Stimulated activated CD4-positive, alpha-beta T cell treated with anti-CD3 and anti-CD28 coated beads, Interleukin-2, amount 100 ng/mL, for 48 hours (primary cell): ENCODE measurements around the gene SLC36A4.
"Not testable (repeated sequence)": the region's sequence is repeated elsewhere in the genome, so short reads cannot be mapped to it uniquely, and the experiment has no call there.

Experiments used
- DNase-seq, 2 donors: peaks; one replicate each; pipeline ENCODE4 v3.0.0-alpha.2; 2020

Gene SLC36A4

DNA sequence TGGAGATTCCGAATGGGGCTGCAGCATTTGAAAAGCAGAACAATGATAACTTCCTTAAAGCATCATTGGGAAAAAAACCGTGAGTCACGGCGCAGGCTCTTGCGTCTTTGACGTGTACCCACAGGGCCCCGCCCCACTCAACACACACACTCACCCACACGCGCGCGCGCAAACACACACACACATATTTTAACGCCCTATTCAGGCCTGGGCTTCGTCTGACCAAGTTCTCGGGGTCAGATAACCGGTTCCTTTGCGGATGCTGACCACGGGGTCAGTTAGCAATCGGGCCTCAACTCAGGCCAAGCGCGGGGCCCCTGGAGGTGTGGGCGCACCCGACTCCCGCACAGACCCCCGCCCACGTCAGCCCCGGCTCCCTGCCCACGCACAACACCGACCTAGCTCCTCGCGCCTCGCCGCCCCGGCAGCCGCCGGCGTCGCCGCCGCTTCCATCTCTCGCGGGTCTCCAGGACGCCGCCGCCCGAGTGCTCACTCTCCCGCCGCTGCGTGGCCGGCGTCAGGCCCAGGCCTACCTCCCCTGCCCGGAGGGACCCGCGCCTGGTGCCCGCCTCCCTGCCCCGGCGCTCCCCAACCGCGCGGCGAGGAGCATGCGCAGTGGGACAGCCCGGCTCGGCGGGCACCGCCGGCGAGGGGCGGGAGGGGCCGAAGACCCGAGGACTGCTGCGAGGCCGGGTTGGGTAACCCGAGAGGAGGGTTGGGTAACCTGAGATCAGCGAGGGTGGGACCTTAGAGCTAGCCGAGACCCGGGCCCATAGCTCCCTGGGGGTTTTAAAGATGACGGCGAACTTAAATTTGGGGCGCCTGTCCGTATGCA lies at the start of gene SLC36A4:
SLC36A4 (minus strand) TSS at position 612 of the 835 bp plus-strand sequence; CDS start at position 453, 159 bp downstream.
- peak; percentile 76 to 77 for DNase-seq

DNA sequence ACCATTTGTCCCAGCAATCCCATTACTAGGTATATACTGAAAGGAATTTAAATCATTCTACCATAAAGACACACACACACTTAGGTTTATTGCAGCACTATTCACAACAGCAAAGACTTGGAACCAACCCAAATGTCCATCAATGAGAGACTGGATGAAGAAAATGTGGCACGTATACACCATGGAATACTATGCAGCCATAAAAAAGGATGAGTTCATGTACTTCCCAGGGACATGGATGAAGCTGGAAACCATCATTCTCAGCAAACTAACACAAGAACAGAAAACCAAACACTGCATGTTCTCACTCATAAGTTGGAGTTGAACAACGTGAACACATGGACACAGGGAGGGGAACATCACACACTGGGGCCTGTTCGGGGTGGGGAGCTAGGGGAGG lies 49.0 kb upstream of the SLC36A4 start:
- not testable (repeated sequence) for DNase-seq

DNA sequence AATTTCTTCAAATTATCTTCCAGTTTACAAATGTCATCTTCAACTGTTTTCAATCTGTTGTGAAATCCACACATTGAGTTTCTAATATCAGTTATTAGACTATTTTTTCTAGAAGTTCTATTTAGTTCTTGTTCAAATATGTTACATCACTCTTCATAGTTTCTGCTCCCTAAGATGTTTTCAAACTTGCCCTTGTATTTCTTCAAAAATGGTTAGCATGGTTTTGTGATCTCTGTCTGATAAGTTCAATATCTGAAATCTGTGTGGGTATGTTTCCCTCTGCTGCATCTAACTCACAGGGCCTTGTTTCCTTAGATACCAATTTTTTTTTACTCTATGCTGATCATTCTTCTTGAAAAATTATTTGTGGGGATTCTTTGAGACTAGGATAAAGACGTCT lies 46.2 kb upstream of the SLC36A4 start:
- no peak for DNase-seq

DNA sequence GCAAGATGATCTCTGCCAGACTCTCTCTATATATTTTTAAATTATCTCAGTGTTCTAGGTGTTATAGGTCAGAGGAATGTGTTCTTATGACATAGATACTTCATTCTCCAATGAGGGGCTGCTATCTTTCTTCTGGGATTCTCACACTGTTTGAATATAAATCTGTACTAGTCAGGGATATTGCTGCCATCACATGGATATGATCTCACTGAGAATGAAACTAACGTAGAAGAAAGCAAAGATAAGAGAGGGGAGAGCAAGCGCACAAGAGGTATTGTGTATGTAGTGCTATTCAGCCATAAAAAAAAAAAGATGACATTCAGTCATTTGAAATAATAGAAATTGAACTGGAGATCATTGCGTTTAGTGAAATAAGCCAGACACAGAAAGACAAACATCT lies 42.2 kb upstream of the SLC36A4 start:
- DNase-seq, result no peak

DNA sequence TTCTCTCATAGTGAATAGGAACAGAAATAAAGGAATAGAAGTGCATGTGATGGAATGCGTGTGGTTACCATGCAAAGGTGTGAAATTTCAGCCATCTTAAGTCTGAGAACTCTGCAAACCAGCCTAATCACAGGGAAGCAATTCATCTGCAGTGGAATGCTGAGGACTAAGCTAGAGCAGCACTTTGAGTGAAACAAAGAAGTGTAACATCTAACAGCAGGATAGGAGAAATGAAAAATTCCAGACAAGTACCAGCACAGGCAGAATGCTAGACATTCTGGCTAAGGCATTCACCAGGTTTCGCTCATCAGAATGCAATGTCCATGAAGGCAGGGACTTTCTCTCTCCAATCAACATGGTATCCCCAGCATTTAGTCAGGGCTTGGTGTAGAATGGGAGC lies 41.2 kb upstream of the SLC36A4 start:
- no peak for DNase-seq

DNA sequence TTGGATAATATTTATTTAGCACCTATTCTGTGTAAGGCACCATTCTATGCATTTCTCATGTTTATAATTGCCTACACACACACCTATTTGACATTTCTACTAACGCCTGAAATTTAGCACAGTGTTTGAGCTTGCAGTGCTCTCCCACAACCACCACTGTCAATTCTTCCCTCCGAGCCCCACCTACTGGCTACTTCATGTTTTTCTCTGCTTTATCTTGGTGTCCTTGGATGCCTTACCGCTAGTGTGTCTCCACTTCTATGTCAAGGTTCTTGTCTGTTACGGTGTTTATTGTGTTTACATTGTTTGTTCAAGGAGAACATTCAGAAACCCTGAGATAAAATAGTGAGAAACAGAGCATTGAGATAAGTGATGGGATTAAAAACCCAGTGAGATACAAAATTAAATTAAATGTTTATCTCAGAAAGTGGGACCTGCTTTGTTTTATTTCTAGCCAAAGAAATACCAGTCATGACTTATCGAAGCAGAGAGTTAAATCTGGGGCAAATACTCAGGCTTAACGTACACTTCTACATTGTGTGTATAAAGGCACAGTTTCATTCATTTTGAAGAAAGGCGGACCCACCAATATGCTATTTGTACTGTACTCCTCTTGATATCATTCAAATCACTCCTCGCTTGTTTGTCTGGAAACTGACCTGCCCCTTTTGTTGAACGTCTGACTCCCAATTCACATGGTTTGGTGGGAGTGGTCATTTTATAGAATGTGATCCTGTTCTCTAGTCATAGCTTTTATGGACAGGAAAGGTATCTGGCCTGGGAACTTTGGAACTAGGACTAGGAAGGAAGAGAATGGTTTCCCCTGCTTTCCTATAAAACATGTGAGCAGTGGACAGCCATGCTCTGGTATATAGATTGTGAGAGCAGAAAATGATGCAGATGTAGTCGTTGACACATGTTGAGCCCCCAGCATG lies 39.2 kb upstream of the SLC36A4 start:
- no peak for DNase-seq

DNA sequence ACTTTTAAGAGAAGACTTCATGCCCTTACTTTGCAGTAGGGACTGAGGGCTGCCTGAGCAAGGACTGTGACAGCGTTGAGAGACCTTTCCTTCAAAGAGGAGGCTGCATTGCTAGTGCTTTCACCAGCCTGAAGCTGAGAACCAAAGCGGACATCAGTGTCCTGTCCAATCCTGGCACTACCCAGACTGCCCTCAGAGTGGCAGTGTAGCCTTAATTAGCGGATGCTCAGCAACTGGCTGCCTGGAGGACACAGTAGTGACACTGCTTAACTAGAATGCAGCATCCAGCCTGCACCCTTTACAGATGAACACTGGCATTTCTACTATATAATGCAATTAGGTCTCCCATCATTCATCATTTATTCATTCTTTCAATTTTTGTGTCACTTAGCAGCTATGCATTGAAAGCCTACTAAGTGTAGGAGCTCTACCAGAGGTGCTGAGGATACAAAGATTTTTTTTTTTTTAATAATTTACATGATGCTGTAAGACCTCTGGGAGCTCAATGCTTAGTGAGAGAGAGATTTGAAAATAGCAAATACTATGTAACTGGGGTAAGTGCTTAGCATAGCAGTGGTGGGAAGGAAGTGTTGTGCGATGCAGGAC lies 36.9 kb upstream of the SLC36A4 start:
- peak; percentile 58 to 60 for DNase-seq

DNA sequence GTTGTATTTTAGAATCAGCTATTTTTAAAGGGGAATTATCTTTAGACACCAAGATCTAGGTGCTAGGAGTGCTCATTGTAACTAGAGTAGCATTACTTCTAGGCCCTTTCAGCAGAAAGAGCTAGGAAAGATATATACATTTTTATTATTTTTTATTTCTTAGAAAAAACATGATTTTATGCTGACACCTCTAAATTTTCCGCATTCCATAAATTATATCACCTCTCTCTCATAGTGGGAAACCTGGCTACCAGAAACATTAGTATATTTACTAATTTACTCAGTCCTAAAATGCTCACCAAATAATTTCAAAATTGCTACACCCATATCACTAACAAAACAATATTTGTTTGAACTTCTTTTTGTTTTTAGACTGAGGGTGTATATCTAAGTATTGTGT lies 32.1 kb upstream of the SLC36A4 start:
- no peak for DNase-seq

DNA sequence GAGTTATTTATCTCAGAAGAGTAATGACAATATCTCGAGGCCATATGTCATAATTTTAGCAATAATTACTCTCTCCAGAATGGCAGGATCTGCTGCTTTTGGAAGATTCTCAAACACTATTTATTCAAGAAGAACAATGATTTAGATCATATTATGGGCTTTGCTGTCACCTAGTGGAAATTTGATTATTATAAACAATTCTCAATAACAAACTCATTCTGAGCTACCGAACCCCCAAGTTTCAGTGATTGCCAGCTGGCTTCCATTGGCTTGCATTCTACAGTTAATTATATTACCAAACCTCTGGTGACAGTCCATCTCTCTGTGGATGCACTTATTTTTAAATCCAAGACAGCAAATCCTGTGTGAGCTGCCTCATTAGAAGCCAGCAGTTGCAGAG lies 27.9 kb upstream of the SLC36A4 start:
- no peak for DNase-seq

DNA sequence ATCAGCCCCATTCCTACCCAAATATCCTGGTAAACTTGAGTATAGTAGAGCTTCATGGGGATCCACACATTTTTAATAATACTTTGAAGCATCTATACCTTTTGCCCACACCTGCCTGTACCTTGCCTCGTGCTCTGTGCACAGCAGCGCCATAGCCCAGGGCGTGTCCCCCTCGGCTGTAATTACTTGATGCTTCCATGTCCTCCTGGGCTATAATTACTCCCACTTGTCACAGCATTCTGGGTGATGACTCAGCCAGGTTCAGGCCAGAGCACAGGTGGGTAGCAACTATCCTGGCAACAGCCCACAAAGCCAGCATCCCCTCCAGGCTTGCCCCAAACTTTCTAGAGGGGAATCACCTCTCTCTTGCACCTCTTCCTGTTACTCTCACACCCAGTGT lies 23.7 kb upstream of the SLC36A4 start:
- no peak for DNase-seq

DNA sequence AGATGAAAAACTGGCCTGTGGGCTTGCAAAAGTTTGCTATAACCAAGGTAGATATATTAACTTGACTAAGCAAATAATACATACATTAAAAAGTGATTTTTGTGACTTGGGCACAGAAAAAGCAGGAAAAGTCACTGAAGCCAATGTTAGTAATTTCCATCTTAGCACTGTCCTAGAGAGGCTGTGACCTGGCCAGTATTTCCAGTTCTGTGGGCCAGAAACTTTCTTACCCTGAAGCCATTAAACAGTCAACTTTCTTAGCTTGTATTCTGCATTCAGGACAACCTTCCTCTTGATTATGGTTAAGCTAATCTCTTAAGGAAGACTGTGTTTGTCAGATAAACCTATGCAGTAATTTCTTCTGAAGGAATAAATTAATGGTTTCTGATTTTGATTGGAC lies 22.3 kb upstream of the SLC36A4 start:
- DNase-seq, result no peak

DNA sequence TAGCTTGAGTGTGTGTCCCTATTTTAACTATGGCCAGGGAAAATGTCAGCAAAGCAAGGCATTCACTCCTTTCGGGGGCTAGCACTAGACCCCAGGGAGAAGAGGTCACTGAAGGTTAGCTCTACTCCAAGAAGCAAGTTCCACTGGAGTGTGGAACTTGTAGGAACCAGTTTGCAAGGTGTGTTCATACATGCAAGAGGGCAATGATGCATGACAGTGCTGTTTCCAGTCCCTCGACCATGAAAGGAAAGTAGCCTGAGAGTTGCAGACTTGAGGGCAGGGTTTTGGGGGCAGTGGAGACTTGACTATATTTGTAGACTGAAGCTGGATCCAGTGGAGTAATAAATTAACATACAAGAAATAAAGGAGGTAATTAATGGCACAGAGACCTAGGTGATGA lies 21.6 kb upstream of the SLC36A4 start:
- DNase-seq, result no peak

DNA sequence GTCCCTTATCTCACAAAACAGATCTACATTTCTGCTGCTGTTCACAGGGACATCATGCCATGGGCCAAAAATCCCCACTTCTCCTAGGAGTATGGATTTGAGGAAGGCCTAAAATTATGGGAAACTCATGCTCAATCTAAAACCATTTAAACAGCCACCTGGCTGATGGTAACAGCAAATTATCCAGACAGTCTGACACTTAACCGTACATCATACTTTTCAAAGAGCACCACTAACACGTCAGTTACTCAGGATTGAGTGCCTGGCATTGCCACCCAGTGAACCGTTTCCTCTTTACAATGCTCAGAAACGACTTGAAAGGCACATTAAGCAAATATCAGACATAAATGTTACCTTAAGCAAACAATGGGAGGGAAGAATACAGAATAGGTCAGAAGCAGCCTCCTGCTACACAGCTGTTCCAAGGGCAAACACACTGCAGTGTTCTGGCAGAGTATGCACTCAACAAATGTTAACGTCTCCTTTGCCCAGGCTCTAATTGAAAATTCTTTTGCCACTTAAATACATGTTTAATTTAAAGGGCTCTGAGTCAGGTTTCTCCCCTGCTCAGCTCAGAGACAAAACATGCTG lies 18.8 kb upstream of the SLC36A4 start:
- no peak for DNase-seq

DNA sequence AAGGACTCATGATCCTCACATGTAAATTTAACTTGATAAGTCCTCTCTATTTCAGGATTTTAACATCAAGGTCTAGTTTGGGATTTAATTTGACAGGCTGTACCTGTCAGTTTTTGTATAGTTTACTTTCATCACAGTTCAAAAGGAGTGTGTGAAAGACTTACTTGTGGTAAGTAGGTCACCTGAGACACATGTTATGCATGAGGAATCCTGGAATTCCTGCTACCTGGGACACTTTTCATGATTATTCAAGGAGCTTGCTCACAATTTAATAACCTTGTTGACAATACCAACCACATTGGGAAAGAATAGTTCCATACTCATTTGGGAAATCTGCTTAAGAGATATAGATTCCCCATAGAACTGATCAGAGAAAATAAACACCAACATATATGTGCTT lies 15.8 kb upstream of the SLC36A4 start:
- no peak for DNase-seq

DNA sequence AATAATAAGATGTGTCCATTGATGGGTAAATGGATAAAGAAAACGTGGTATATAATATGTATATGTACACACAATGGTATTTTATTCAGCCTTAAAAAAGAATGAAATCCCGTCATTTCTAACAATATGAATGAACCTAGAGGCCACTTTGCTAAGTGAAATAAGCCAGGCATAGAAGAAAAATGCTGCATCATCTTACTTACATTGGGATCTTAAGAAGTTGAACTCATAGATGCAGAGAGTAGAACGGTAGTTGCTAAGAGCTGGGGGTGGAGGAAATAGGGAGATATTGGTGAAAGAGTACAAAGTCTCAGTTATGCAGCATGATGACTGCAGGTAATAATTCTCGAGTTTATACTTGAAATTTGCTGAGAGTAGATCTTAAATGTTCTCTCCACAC lies 14.3 kb upstream of the SLC36A4 start:
- no peak for DNase-seq

DNA sequence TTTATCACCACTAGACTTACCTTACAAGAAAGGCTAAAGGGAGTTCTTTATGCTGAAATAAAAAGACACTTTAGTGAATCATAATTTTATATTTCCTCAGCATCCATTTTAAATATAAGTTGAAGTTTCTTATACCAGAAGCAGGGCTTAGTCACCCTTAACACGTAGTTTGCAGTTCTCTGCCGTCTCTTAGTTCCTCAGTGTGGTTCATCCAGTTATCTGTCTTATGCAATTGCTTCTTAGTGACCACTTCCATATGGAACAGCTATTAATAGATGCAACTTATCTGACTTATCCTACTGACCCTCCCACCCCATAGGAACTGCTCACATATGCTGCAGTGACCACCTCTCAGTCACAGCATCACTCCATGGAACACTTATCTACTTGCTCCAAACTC lies 11.7 kb upstream of the SLC36A4 start:
- no peak for DNase-seq

DNA sequence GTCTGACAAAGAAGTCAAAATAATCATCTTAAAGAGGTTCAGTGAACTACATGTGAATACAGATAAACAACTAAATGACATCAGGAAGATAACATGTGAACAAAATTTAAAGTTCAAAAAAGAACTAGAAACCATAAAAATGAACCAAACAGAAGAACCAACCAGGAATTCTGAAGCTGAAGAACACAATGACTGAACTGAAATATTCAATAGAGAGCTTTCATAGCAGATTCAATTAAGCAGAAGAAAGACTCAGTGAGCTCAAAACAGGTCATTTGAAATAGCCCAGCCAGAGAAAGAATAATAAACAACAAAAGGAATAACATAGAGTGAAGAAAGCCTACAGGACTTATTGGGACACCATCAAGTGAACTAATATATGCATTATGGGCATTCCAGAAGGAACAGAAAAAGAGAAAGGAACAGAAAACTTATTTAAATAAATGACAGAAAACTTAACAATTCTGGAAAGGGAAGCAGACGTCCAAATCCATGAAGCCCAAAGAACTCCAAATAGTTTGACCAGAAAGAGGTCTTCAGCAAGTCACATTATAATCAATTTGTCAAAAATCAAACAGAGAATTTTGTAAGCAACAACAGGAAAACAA lies 11.0 kb upstream of the SLC36A4 start:
- DNase-seq, result no peak

DNA sequence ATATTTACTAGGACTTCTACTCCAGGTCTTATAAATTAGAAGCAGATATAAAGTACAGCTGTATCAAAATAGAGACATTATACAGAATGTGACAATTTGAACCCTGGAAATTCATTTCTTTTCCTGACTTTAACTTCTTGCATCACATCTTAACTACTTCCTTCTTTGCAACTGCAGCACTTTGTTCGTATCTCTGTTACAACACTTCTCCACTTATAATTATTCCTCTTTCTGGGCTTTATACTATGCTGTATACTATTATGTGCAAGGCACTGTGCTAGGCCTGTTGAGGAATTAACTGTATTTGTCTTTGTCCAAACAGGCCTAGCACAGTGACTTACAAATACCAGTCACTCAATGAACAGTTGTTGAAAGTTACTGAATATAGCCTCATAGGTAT lies 1.8 kb upstream of the SLC36A4 start:
- DNase-seq, result no peak

DNA sequence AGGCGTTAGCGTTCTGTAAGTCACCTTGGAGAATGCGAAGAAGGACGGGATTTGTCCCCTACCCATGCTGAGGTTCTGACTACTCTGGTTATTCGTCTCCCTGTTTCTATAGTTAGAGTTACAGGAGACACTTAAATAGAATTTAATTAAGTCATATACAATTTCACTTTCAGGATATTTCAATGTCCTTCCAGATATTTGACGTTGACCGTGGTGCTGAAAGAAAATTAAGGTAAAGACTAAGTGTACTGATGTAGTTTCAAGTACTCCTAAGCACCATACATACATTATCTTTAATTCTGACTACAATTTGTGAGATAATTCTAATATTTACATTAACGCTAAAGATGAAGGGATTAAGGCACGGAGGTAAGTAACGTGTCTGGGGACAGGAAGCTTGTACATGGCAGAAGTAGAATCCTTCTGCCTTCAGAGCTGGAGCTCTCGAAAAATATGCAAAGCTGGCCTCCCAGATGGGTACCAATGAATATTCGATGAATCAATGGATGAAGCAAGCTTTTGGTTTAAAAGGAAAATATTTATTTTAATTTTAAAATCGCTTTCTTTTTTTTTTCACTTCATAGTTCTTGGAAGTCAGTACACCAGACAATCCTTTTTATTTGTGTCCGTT lies 539 bp upstream of the SLC36A4 start:
- no peak for DNase-seq

DNA sequence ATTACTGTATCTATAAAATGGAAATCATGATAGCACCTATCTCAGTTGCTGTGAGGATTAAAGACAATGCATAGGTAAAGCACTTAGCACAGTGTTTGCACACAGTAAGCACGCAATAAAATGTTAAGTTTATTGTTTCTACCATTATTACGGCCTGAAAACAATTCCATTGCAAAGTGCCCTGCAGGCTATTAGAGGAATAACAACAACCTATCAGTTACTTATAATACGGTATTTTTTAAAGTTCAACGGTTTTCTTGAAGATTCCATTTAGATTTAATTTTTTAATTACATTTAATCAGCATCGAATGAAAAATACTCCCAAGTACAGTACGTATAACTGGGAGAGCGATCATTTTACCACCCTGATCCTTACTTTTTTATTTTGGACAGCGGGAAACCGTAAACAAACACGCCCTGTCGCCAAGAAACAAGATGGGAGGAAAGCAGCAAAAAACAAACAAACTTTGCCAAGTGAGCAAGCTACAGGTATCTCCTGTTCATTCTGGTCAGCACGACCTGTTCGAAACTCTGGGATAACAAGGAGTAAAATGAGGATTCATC lies 893 bp downstream of the SLC36A4 start:
- no peak for DNase-seq

DNA sequence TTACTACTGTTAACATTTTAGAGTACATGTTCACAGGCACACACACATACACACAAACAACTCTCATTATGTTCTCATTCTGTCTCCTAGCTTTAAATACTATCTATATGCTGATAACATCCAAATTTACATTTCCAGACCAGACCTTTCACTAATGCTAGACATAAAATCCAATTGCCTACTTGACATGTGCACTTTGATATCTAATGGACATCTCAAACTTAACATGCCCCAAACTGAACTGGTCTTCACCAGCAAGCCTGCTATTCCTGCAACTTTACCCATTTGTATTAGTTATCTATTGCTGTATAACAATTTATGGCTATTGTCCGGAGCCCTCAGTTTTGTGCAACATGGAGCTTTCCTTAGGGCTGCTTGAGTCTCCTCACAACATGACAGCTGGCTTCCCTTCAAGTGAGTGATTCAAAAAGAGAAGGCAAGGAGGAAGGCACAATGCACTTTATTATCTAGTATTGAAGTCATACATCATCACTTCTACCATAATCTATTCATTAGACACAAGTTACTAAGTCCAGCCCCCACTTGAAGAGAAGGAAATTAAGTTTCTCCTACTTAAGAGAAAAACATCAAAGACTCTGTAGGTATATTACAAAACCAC lies 3.0 kb downstream of the SLC36A4 start:
- DNase-seq, result no peak
